Activated CD8-positive, alpha-beta T cell treated with anti-CD3 and anti-CD28 coated beads for 36 hours (primary cell): ENCODE results near the gene ASB10. TPM values are rescaled to one million over a fixed set of nuclear protein-coding genes. Genes with fewer than 3 reads are reported as not detected.

Source experiments
- ATAC-seq: fragments of 200-7000 bp; cut with Tn5 transposase; one replicate; pipeline ENCODE4 v1.10.0; 2021; ENCODE audit warnings: mild to moderate bottlenecking, moderate library complexity
- CTCF ChIA-PET: fragments of 350-600 bp; sonication (Branson Sonifier 250); formaldehyde crosslinking; loops from one replicate; lab custom pipeline; 2021; ENCODE audit warnings: antibody characterized with exemption; lab: Charles Lee
- POLR2A ChIA-PET: fragments of 350-600 bp; sonication (Branson Sonifier 250); formaldehyde crosslinking; loops from one replicate; lab custom pipeline; 2021; ENCODE audit warnings: antibody characterized with exemption; lab: Charles Lee
- DNase-seq: peaks from one replicate; pipeline ENCODE4 v3.0.0-alpha.2; 2020
- H3K27ac Mint-ChIP-seq: one replicate; pipeline ENCODE4 v1.8.0; 2021; ENCODE audit warnings: mild to moderate bottlenecking, mixed read lengths
- H3K27me3 Mint-ChIP-seq: one replicate; pipeline ENCODE4 v1.8.0; 2021; ENCODE audit warnings: mixed read lengths
- H3K36me3 Mint-ChIP-seq: one replicate; pipeline ENCODE4 v1.8.0; 2021; ENCODE audit warnings: low read depth, mixed read lengths
- H3K4me1 Mint-ChIP-seq: one replicate; pipeline ENCODE4 v1.8.0; 2021; ENCODE audit warnings: low read depth, mixed read lengths
- H3K4me3 Mint-ChIP-seq: one replicate; pipeline ENCODE4 v1.8.0; 2021; ENCODE audit warnings: mild to moderate bottlenecking, moderate library complexity, mixed read lengths
- H3K9me3 Mint-ChIP-seq: one replicate; pipeline ENCODE4 v1.8.0; 2021; ENCODE audit warnings: mixed read lengths
- CTCF ChIP-seq: fragments of 200-600 bp; IDR thresholded peaks from one replicate; pipeline ENCODE4 v1.8.0; 2022; ENCODE audit warnings: antibody characterized with exemption, mild to moderate bottlenecking
- intact Hi-C: fragments of 100-400 bp; cut with micrococcal nuclease; formaldehyde crosslinking; loops from one replicate; pipeline ENCODE4 v1.10.0; 2022
- total RNA-seq, 2 experiments: library from RNA; stranded (reverse); gene quantifications; one replicate each; pipeline ENCODE4 v1.2.3, GENCODE V29; 2021

The ASB10 gene
- total RNA-seq, 2 experiments from 2014 or later = not detected

GRCh38 chr7:151177310-151177709 is 9.7 kb downstream of the ASB10 start:
- ChIA-PET POLR2A (interaction anchor here (1.7 kb wide), 1 partner anchor 12 kb away, joined by 3 read pairs; no protein-coding TSS in a partner anchor), CTCF (interaction anchor here (1.1 kb wide), 2 partner anchors 54 to 109 kb away, joined by 3 to 4 read pairs; no protein-coding TSS in a partner anchor)
- Mint-ChIP-seq H3K36me3 (no peaks in the 10 kb centered on the region), H3K27me3 (peaks cover 25% of the 10 kb centered on the region), H3K9me3 (no peaks in the 10 kb centered on the region), H3K4me1 (no peaks in the 10 kb centered on the region), H3K4me3 (no peak overlapping the region), H3K27ac (no peak overlapping the region)
- no peak for TF ChIP-seq CTCF
- no peak for ATAC-seq
- intact Hi-C loops = no loop called here
- DNase-seq = no peak

- POLR2A ChIA-PET = interaction anchor here (1.7 kb wide), 1 partner anchor 11 kb away, joined by 3 read pairs; no protein-coding TSS in a partner anchor
- TF ChIP-seq CTCF = no peak
- Mint-ChIP-seq H3K27ac (no peak overlapping the region), H3K4me1 (no peaks in the 10 kb centered on the region), H3K36me3 (no peaks in the 10 kb centered on the region), H3K27me3 (peaks cover 29% of the 10 kb centered on the region), H3K4me3 (no peak overlapping the region), H3K9me3 (no peaks in the 10 kb centered on the region)
- CTCF ChIA-PET = interaction anchor here (1.1 kb wide), 1 partner anchor 53 kb away, joined by 3 read pairs; no protein-coding TSS in a partner anchor
- DNase-seq (no peak), ATAC-seq (no peak)
- intact Hi-C loops = no loop called here
Measured at GRCh38 chr7:151176401-151176800, 10.6 kb downstream of the ASB10 start.

GRCh38 chr7:151175793-151176311 is 11.2 kb downstream of the ASB10 start:
- no peak overlapping the region for H3K4me3 Mint-ChIP-seq
- no peaks in the 10 kb centered on the region for H3K4me1 Mint-ChIP-seq
- DNase-seq = no peak
- no peak for ATAC-seq
- no peak overlapping the region for H3K27ac Mint-ChIP-seq
- TF ChIP-seq CTCF = no peak
- no peaks in the 10 kb centered on the region for H3K9me3 Mint-ChIP-seq
- ChIA-PET POLR2A (no interaction called here), CTCF (no interaction called here)
- H3K27me3 Mint-ChIP-seq = peaks cover 33% of the 10 kb centered on the region
- intact Hi-C loops = no loop called here
- no peaks in the 10 kb centered on the region for H3K36me3 Mint-ChIP-seq

GRCh38 chr7:151175047-151175792 is 11.8 kb downstream of the ASB10 start:
- TF ChIP-seq CTCF = no peak
- Mint-ChIP-seq H3K36me3 (no peaks in the 10 kb centered on the region), H3K27ac (no peak overlapping the region), H3K4me3 (no peak overlapping the region), H3K4me1 (no peaks in the 10 kb centered on the region), H3K9me3 (no peaks in the 10 kb centered on the region), H3K27me3 (peaks cover 33% of the 10 kb centered on the region)
- CTCF ChIA-PET = interaction anchor here (1.3 kb wide), 1 partner anchor 52 kb away, joined by 4 read pairs; no protein-coding TSS in a partner anchor
- intact Hi-C loops = no loop called here
- DNase-seq (no peak), ATAC-seq (no peak)
- POLR2A ChIA-PET = no interaction called here
